Spleen (tissue), 11 donors: ENCODE results near the gene RPL15. TPM values are rescaled to one million over a fixed set of nuclear protein-coding genes. Genes with fewer than 3 reads are reported as not detected.

Source experiments
- DNase-seq: peaks from one replicate; pipeline ENCODE4 v3.0.0-alpha.2; 2020
- H3K27ac ChIP-seq, 8 donors: fragments of 200-600 bp; sonication (generic) in 7 of 8; 1 replicate in 4 of 8; 2 replicates in 4 of 8; pipeline versions ENCODE4 v1.5.0 to v1.8.0; 2016 to 2021; ENCODE audit warnings: inconsistent platforms in 4 of 8, mild to moderate bottlenecking in 4 of 8, moderate library complexity in 1 of 8
- H3K27me3 ChIP-seq, 7 donors: fragments of 200-600 bp; sonication (generic) in 6 of 7; replicated peaks in 1 of 7; 1 replicate in 4 of 7; 2 replicates in 3 of 7; pipeline versions ENCODE4 v1.5.0 to v1.8.0; 2016 to 2021; ENCODE audit warnings: inconsistent platforms in 3 of 7, mild to moderate bottlenecking in 1 of 7
- H3K36me3 ChIP-seq, 6 donors: fragments of 200-600 bp; sonication (generic) in 5 of 6; 1 replicate in 4 of 6; 2 replicates in 2 of 6; pipeline versions ENCODE4 v1.5.0 to v1.8.0; 2016 to 2021; ENCODE audit warnings: inconsistent platforms in 2 of 6
- H3K4me1 ChIP-seq, 6 donors: fragments of 200-600 bp; sonication (generic) in 5 of 6; 1 replicate in 3 of 6; 2 replicates in 3 of 6; pipeline versions ENCODE4 v1.5.0 to v1.8.0; 2016 to 2021; ENCODE audit warnings: inconsistent platforms in 3 of 6
- H3K4me3 ChIP-seq, 8 donors: fragments of 200-600 bp; sonication (generic) in 7 of 8; 1 replicate in 4 of 8; 2 replicates in 4 of 8; pipeline versions ENCODE4 v1.5.0 to v1.8.0; 2016 to 2021; ENCODE audit warnings: inconsistent platforms in 4 of 8, mild to moderate bottlenecking in 4 of 8, moderate library complexity in 2 of 8
- H3K9me3 ChIP-seq, 8 donors: fragments of 200-600 bp; sonication (generic) in 7 of 8; 1 replicate in 4 of 8; 2 replicates in 4 of 8; pipeline versions ENCODE4 v1.5.0 to v1.8.0; 2016 to 2021; ENCODE audit warnings: inconsistent platforms in 4 of 8
- POLR2A ChIP-seq, 3 donors: fragments of 450-650 bp; IDR thresholded peaks; one replicate each; pipeline ENCODE4 v1.5.1; 2017; ENCODE audit warnings: antibody characterized with exemption in 3 of 3, mild to moderate bottlenecking in 1 of 3
- POLR2AphosphoS5 ChIP-seq, 3 donors: sonication (generic); formaldehyde crosslinking; IDR thresholded peaks; one replicate each; pipeline ENCODE4 v1.5.1; 2017; ENCODE audit warnings: antibody characterized with exemption in 3 of 3
- WGBS, 5 donors: extraction: QIAGEN DNeasy Blood & Tissue Kit in 3 of 5; methylation state at CpG; one replicate each; pipeline versions ENCODE4 v1.1.5 to v1.1.7; 2013 to 2018; 5-methylcytosine and 5-hydroxymethylcytosine counted together
- intact Hi-C: fragments of 100-400 bp; cut with DNase I; formaldehyde crosslinking; loops from one replicate; pipeline ENCODE4 v1.15.0; 2023; ENCODE audit warnings: low total_unique reads
- polyA plus RNA-seq, 3 donors: library from polyadenylated mRNA; stranded (reverse); fragments of 200-250 nt; gene quantifications; one replicate each; pipeline ENCODE4 v1.2.1, GENCODE V29; 2013
- total RNA-seq, 7 donors: library from RNA; depleted of rRNA in 3 of 7; stranded (reverse); fragments of >200 nt in 3 of 7; fragmentation: NEBNext Ultra II Directional in 4 of 7; extraction: Animal tissue kit (Norgen Biotek cat#: 25700) in 4 of 7; gene quantifications; one replicate each; pipeline versions ENCODE4 v1.1.0 to v1.2.1, GENCODE V29; 2016 to 2021
- TF ChIP-seq, protein P1 (sequence below), 11 experiments: fragments of 200-600 bp in 7 of 11; fragments of 450-650 bp in 4 of 11; sonication (generic) in 4 of 11; IDR thresholded peaks in 8 of 11; conservative IDR thresholded peaks in 3 of 11; 1 replicate in 7 of 11; 2 replicates in 4 of 11; pipeline versions ENCODE4 v1.4.0 to v1.8.0; 2016 to 2021; ENCODE audit warnings: antibody characterized with exemption in 11 of 11, inconsistent platforms in 4 of 11, mild to moderate bottlenecking in 1 of 11
- donor health status: healthy with polysubstance abuse.
- donor health status: DM: no; HTN: no; CAD: no; lungs with moderate emphysema.
- donor health status: DM: no; HTN: no; CAD: no.
- donor health status: Bipolar disorder and iron deficiency.
- donor health status: healthy.
- donor health status: DM: no; HTN: no; CAD: no.
- donor health status: DM: yes; HTN: yes; CAD: no.

RPL15 gene
- total and polyA plus RNA-seq, 10 donors, result 1,270 to 6,830 (median 1,691) TPM

DNA sequence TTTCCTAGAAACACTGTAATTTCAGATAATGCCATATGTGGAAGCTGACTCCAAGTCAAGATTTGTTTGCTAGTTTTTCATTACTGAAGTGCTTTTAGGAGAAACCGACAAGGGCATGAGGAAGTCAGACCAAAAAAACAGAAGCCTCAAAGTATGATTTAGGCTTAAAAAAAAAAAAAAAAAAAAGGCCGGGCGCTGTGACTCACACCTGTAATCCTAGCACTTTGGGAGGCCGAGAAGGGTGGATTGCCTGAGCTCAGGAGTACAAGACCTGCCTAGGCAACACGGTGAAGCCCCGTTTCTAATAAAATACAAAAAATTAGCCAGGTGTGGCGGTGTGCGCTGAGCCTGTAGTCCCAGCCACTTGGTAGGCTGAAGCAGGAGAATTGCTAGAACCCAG, 11.6 kb downstream of the RPL15 start:
- H3K36me3 ChIP-seq, result no peaks in the 10 kb centered on the region
- no peak for DNase-seq
- no peaks in the 10 kb centered on the region for H3K27me3 ChIP-seq
- 45 to 62% (median 47%) methylated on average over 8 of the region's 8 CpGs for WGBS, 5 donors
- TF ChIP-seq POLR2AphosphoS5 (IDR thresholded peaks at IDR 0.05), result no peak
- TF ChIP-seq, protein P1, sequence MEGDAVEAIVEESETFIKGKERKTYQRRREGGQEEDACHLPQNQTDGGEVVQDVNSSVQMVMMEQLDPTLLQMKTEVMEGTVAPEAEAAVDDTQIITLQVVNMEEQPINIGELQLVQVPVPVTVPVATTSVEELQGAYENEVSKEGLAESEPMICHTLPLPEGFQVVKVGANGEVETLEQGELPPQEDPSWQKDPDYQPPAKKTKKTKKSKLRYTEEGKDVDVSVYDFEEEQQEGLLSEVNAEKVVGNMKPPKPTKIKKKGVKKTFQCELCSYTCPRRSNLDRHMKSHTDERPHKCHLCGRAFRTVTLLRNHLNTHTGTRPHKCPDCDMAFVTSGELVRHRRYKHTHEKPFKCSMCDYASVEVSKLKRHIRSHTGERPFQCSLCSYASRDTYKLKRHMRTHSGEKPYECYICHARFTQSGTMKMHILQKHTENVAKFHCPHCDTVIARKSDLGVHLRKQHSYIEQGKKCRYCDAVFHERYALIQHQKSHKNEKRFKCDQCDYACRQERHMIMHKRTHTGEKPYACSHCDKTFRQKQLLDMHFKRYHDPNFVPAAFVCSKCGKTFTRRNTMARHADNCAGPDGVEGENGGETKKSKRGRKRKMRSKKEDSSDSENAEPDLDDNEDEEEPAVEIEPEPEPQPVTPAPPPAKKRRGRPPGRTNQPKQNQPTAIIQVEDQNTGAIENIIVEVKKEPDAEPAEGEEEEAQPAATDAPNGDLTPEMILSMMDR (IDR thresholded peaks at IDR 0.05 in 8 of 11, conservative IDR thresholded peaks at IDR 0.05 in 3 of 11), result no peak
- no peak for TF ChIP-seq POLR2A (IDR thresholded peaks at IDR 0.05)
- H3K9me3 ChIP-seq, result no peaks in the 10 kb centered on the region
- no peaks in the 10 kb centered on the region for H3K4me1 ChIP-seq
- no peak overlapping the region for H3K4me3 ChIP-seq
- intact Hi-C loops, result no loop called here
- H3K27ac ChIP-seq, result no peak overlapping the region

DNA sequence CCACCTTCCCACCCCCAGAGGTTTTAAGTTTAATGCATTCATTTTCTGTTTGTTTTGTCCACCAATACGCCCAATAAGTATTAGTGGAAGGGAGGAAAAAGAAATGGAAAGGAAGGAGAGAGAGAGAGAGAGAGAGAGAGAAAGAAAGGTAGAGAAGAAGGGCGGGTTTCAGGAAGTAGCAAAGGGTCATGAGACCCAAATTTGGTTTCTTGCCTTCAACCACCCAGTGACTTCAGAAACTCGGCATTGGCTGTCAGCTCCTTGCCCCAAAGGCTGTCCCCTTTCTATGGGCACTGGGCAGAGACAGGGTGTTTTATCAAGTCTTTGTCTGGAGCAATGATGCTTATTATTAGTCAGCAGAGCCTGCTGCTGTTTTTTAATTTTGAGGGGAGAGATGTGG, 14.7 kb downstream of the RPL15 start:
- H3K36me3 ChIP-seq, result no peaks in the 10 kb centered on the region
- intact Hi-C loops, result no loop called here
- H3K27me3 ChIP-seq, result no peaks in the 10 kb centered on the region
- H3K9me3 ChIP-seq, result no peaks in the 10 kb centered on the region
- H3K4me3 ChIP-seq, result no peak overlapping the region
- no peak for TF ChIP-seq POLR2AphosphoS5 (IDR thresholded peaks at IDR 0.05)
- no peaks in the 10 kb centered on the region for H3K4me1 ChIP-seq
- no peak overlapping the region for H3K27ac ChIP-seq
- WGBS, 5 donors, result 55 to 69% (median 66%) methylated on average over 3 of the region's 3 CpGs
- no peak for DNase-seq

GRCh38 chr3:23932571-23932970, 15.6 kb downstream of the RPL15 start:
- DNase-seq, result no peak
- H3K4me1 ChIP-seq, result no peaks in the 10 kb centered on the region
- H3K4me3 ChIP-seq, result no peak overlapping the region
- intact Hi-C loops, result no loop called here
- 43 to 81% (median 59%) methylated on average over 4 of the region's 4 CpGs for WGBS, 5 donors
- H3K36me3 ChIP-seq, result no peaks in the 10 kb centered on the region
- no peak overlapping the region for H3K27ac ChIP-seq
- no peak for TF ChIP-seq POLR2AphosphoS5 (IDR thresholded peaks at IDR 0.05)
- TF ChIP-seq, protein P1 (IDR thresholded peaks at IDR 0.05 in 8 of 11, conservative IDR thresholded peaks at IDR 0.05 in 3 of 11), result no peak
- no peak for TF ChIP-seq POLR2A (IDR thresholded peaks at IDR 0.05)
- H3K9me3 ChIP-seq, result no peaks in the 10 kb centered on the region
- H3K27me3 ChIP-seq, result no peaks in the 10 kb centered on the region

GRCh38 chr3:23934253-23934652, 17.3 kb downstream of the RPL15 start:
- TF ChIP-seq POLR2A (IDR thresholded peaks at IDR 0.05), result no peak
- no peak for TF ChIP-seq POLR2AphosphoS5 (IDR thresholded peaks at IDR 0.05)
- TF ChIP-seq, protein P1 (IDR thresholded peaks at IDR 0.05 in 8 of 11, conservative IDR thresholded peaks at IDR 0.05 in 3 of 11), result no peak
- no peaks in the 10 kb centered on the region for H3K27me3 ChIP-seq
- H3K9me3 ChIP-seq, result peaks cover 0 to 7% (median 2%) of the 10 kb centered on the region in 8 donors
- no peaks in the 10 kb centered on the region for H3K36me3 ChIP-seq
- H3K4me1 ChIP-seq, result no peaks in the 10 kb centered on the region
- no peak overlapping the region for H3K27ac ChIP-seq
- intact Hi-C loops, result no loop called here
- no peak for DNase-seq
- no peak overlapping the region for H3K4me3 ChIP-seq
- 65 to 90% (median 69%) methylated on average over 4 of the region's 4 CpGs for WGBS, 5 donors

- no peak overlapping the region for H3K4me3 ChIP-seq
- no peak for DNase-seq
- intact Hi-C loops, result no loop called here
- no peak for TF ChIP-seq POLR2A (IDR thresholded peaks at IDR 0.05)
- TF ChIP-seq, protein P1 (IDR thresholded peaks at IDR 0.05 in 8 of 11, conservative IDR thresholded peaks at IDR 0.05 in 3 of 11), result no peak
- WGBS, 5 donors, result 47 to 73% (median 70%) methylated on average over 1 of the region's 1 CpG
- no peaks in the 10 kb centered on the region for H3K36me3 ChIP-seq
- no peaks in the 10 kb centered on the region for H3K4me1 ChIP-seq
- no peak overlapping the region for H3K27ac ChIP-seq
- H3K9me3 ChIP-seq, result peaks cover 0 to 7% (median 2%) of the 10 kb centered on the region in 8 donors
- no peaks in the 10 kb centered on the region for H3K27me3 ChIP-seq
Observed at GRCh38 chr3:23937296-23937695, 20.4 kb downstream of the RPL15 start.
